Endothelial cell of umbilical vein (primary cell): ENCODE data around the gene MTF1. TPM values are rescaled to one million over a fixed set of nuclear protein-coding genes. Genes with fewer than 3 reads are reported as not detected.

Experiments
- BruUV-seq: library from RNA; stranded (reverse); fragments of 400-500 nt; replicated peaks from 2 replicates; lab custom pipeline; 2021; lab: Mats Ljungman, UMichigan
- CTCF ChIA-PET: fragments of 300-600, 350-600 bp; sonication (Branson Sonifier 250); formaldehyde crosslinking; loops from one replicate; lab custom pipeline; 2021; ENCODE audit warnings: antibody characterized with exemption, inconsistent platforms; lab: Charles Lee
- POLR2A ChIA-PET: fragments of 300-600, 350-600 bp; sonication (Branson Sonifier 250); formaldehyde crosslinking; loops from one replicate; lab custom pipeline; 2021; ENCODE audit warnings: antibody characterized with exemption, inconsistent platforms; lab: Charles Lee
- DNase-seq: peaks from one replicate; pipeline ENCODE4 v3.0.0-alpha.2; 2011; ENCODE audit warnings: low read depth, low spot score
- FAIRE-seq: peaks from 2 replicates; lab custom pipeline; 2011; peaks lifted over from hg19 to GRCh38; lab: Jason Lieb, UNC
- H2AFZ ChIP-seq: 2 replicates; pipeline ENCODE4 v1.6.0; 2012; ENCODE audit warnings: low read depth, low read length, control low read depth, inconsistent platforms
- H3K27ac ChIP-seq: 2 replicates; pipeline ENCODE4 v1.5.1; 2011; ENCODE audit warnings: low read depth, mild to moderate bottlenecking, control low read depth, low read length, moderate library complexity; ENCODE audit not compliant: insufficient read depth
- H3K27me3 ChIP-seq, 2 experiments: 2 replicates each; pipeline versions ENCODE4 v1.6.0 to v1.6.1; 2011; ENCODE audit warnings: low read length in 2 of 2, mixed read lengths in 1 of 2; ENCODE audit not compliant: control insufficient read depth in 2 of 2, insufficient read depth in 2 of 2
- H3K36me3 ChIP-seq, 2 experiments: 2 replicates in 1 of 2; 3 replicates in 1 of 2; pipeline ENCODE4 v1.5.1; 2011; ENCODE audit warnings: low read length in 2 of 2, mild to moderate bottlenecking in 1 of 2, moderate library complexity in 1 of 2; ENCODE audit not compliant: control insufficient read depth in 2 of 2, insufficient read depth in 2 of 2; ENCODE audit errors: extremely low read depth in 1 of 2
- H3K4me1 ChIP-seq: 3 replicates; pipeline ENCODE4 v1.5.1; 2011; ENCODE audit warnings: mild to moderate bottlenecking, low read length; ENCODE audit not compliant: control insufficient read depth, insufficient read depth; ENCODE audit errors: extremely low read depth
- H3K4me2 ChIP-seq: 2 replicates; pipeline ENCODE4 v1.6.1; 2011; ENCODE audit warnings: low read length, control low read depth, mixed read lengths; ENCODE audit not compliant: insufficient read depth
- H3K4me3 ChIP-seq, 3 experiments: fragments of 200-600 bp in 1 of 3; sonication (generic), shearing (Covaris generic) in 1 of 3; replicated peaks in 1 of 3; 2 replicates each; pipeline ENCODE4 v1.5.1; 2011 to 2016; ENCODE audit warnings: control low read depth in 3 of 3, low read length in 3 of 3, mild to moderate bottlenecking in 2 of 3, inconsistent platforms in 1 of 3, low read depth in 1 of 3, moderate library complexity in 1 of 3; ENCODE audit not compliant: insufficient read depth in 1 of 3
- H3K79me2 ChIP-seq: 2 replicates; pipeline ENCODE4 v1.6.0; 2012; ENCODE audit warnings: low read length, inconsistent platforms; ENCODE audit not compliant: control insufficient read depth, insufficient read depth
- H3K9ac ChIP-seq: replicated peaks from 2 replicates; pipeline ENCODE3; 2011; ENCODE audit warnings: low read length, control low read depth; ENCODE audit not compliant: insufficient read depth; ENCODE audit errors: extremely low read depth
- H3K9me1 ChIP-seq: replicated peaks from 3 replicates; pipeline ENCODE4 v1.6.0; 2011; ENCODE audit warnings: mild to moderate bottlenecking, low read length; ENCODE audit not compliant: control insufficient read depth, insufficient read depth; ENCODE audit errors: extremely low read depth
- H3K9me3 ChIP-seq: replicated peaks from 2 replicates; pipeline ENCODE4 v1.5.1; 2012; ENCODE audit warnings: low read length, inconsistent platforms; ENCODE audit not compliant: control insufficient read depth, insufficient read depth
- H4K20me1 ChIP-seq: replicated peaks from 2 replicates; pipeline ENCODE3; 2011; ENCODE audit warnings: mild to moderate bottlenecking, low read length; ENCODE audit not compliant: control insufficient read depth, insufficient read depth; ENCODE audit errors: extremely low read depth
- CTCF ChIP-seq, 2 donors: IDR thresholded peaks; 1 replicate in 1 of 2; 2 replicates in 1 of 2; pipeline ENCODE4 v1.5.1; 2011; ENCODE audit warnings: low read length in 2 of 2, mild to moderate bottlenecking in 2 of 2, moderate library complexity in 2 of 2, control low read depth in 1 of 2, inconsistent platforms in 1 of 2, low read depth in 1 of 2; ENCODE audit not compliant: insufficient read depth in 1 of 2; ENCODE audit errors: extremely low read depth in 1 of 2
- EZH2 ChIP-seq: IDR thresholded peaks from 2 replicates; pipeline ENCODE4 v1.6.1; 2012; ENCODE audit warnings: borderline replicate concordance, low read depth, mild to moderate bottlenecking, moderate library complexity, low read length, inconsistent platforms; ENCODE audit not compliant: severe bottlenecking
- FOS ChIP-seq: IDR thresholded peaks from 2 replicates; pipeline ENCODE4 v1.6.1; 2011; ENCODE audit warnings: mild to moderate bottlenecking, low read length, moderate library complexity, borderline replicate concordance; ENCODE audit not compliant: insufficient read depth
- GATA2 ChIP-seq: IDR thresholded peaks from 2 replicates; pipeline ENCODE4 v1.7.0; 2011; ENCODE audit warnings: low read depth, mild to moderate bottlenecking, moderate library complexity, mixed read lengths, low read length; ENCODE audit not compliant: insufficient read length, insufficient read depth
- JUN ChIP-seq: IDR thresholded peaks from 2 replicates; pipeline ENCODE4 v1.6.1; 2011; ENCODE audit warnings: borderline replicate concordance, low read depth; ENCODE audit not compliant: insufficient read length, insufficient read depth
- MAX ChIP-seq: IDR thresholded peaks from 2 replicates; pipeline ENCODE4 v1.6.1; 2011; ENCODE audit not compliant: insufficient read depth, insufficient read length
- MYC ChIP-seq: IDR thresholded peaks from one replicate; pipeline ENCODE4 v1.6.1; 2011; ENCODE audit warnings: mild to moderate bottlenecking, low read depth, low read length
- POLR2AphosphoS5 ChIP-seq: IDR thresholded peaks from 2 replicates; pipeline ENCODE4 v1.6.1; 2012; ENCODE audit warnings: low read depth, mild to moderate bottlenecking, control low read depth, low read length, moderate library complexity; ENCODE audit not compliant: insufficient read depth
- dilution Hi-C: fragments of 300-500 bp; cut with MboI; formaldehyde crosslinking; loops from one replicate; pipeline ENCODE4 v1.15.0; 2019; ENCODE audit warnings: low sequenced_read_pairs; ENCODE audit not compliant: extremely low pct_ligation_motif_present
- intact Hi-C: fragments of 100-400 bp; cut with micrococcal nuclease; formaldehyde crosslinking; loops from one replicate; pipeline ENCODE4 v1.10.0; 2022
- polyA plus RNA-seq, 4 experiments: library from polyadenylated mRNA; depleted of rRNA in 3 of 4; stranded (reverse) in 3 of 4; unstranded in 1 of 4; fragments of >200 nt; gene quantifications; 2 replicates each; pipeline versions ENCODE4 v1.2.1 to v1.2.3, GENCODE V29; 2011 to 2012; ENCODE audit warnings: missing spikeins in 1 of 4
- total RNA-seq: library from RNA; stranded (reverse); gene quantifications from 2 replicates; pipeline ENCODE4 v1.2.3, GENCODE V29; 2021

Gene MTF1
- total and polyA plus RNA-seq, 2 donors (not counting 3 experiments of a cell fraction or from before 2014, with no cell fraction given), result 4.9 to 18.5 TPM

GRCh38 chr1:37807555-37808368 lies 51.6 kb downstream of the MTF1 start, which contains the start of the genes C1orf122 and YRDC:
TSS of gene C1orf122 (plus strand) at chr1:37807790. CDS start at chr1:37808405, 615 bp downstream.
TSS of gene YRDC (minus strand) at chr1:37808208. CDS start at chr1:37808180, 28 bp downstream.
- peaks cover 15 to 28% of the 10 kb centered on the region in 2 experiments for H3K36me3 ChIP-seq
- CTCF ChIA-PET, result interaction anchor here (0.7 to 3.3 kb wide), 4 partner anchors 9 to 243 kb away, joined by 3 to 32 read pairs (median 3); partner anchors contain the start of gene MTF1
- no peaks in the 10 kb centered on the region for H3K9me1 ChIP-seq
- no TSS peak for BruUV-seq
- H2AFZ ChIP-seq, result peak within 1 kb of the TSS; percentile 36
- peaks cover 13% of the 10 kb centered on the region for H3K4me1 ChIP-seq
- H3K9ac ChIP-seq, result peak within 1 kb of the TSS; percentile 91
- H3K27ac ChIP-seq, result peak within 1 kb of the TSS; percentile 91
- H3K9me3 ChIP-seq, result no peaks in the 10 kb centered on the region
- H3K27me3 ChIP-seq, result no peaks in the 10 kb centered on the region
- peak; percentile 93 for DNase-seq
- TF ChIP-seq MYC (peak; percentile 78), CTCF (IDR thresholded peaks at IDR 0.05; ENCODE audit: extremely low read depth in 1 of 2, insufficient read depth in 1 of 2, low read depth in 1 of 2, low read length in 2 of 2) (no peak), FOS (no peak), MAX (peak; percentile 2), POLR2AphosphoS5 (peak; percentile 44), JUN (no peak), EZH2 (no peak), GATA2 (no peak)
- peak within 1 kb of the TSS; percentile 66 to 93 (median 83) for H3K4me3 ChIP-seq
- dilution Hi-C loops (no loop called here), intact Hi-C loops (loop anchor here (1.0 to 5.0 kb wide), 7 partner anchors 52 to 335 kb away; partner anchors contain the start of genes CDCA8, DNALI1, INPP5B and MTF1)
- H3K79me2 ChIP-seq, result peaks cover 23% of the 10 kb centered on the region
- peak; percentile 93 for FAIRE-seq
- POLR2A ChIA-PET, result interaction anchor here (0.7 to 2.6 kb wide), 2 partner anchors 51 to 96 kb away, joined by 3 to 10 read pairs; partner anchors contain the start of gene MTF1
- H4K20me1 ChIP-seq, result peaks cover 4% of the 10 kb centered on the region
- peak within 1 kb of the TSS; percentile 93 for H3K4me2 ChIP-seq
